GM23338 (cell line): Measurements from ENCODE around the gene PACS1.

Source experiments
- CREB1 ChIP-seq: fragments of 250-450 bp; sonication (Bioruptor Pico); IDR thresholded peaks from 2 replicates; pipeline ENCODE4 v1.5.0; 2020; ENCODE audit warnings: low read depth, mild to moderate bottlenecking, moderate library complexity
- EZH2 ChIP-seq: fragments of 200-600 bp; sonication (generic); IDR thresholded peaks from one replicate; pipeline ENCODE4 v1.8.0; 2017; ENCODE audit warnings: antibody characterized with exemption, mild to moderate bottlenecking, low read depth; ENCODE audit not compliant: unreplicated experiment
- JUNB ChIP-seq: IDR thresholded peaks from one replicate; pipeline ENCODE4 v1.6.1; 2016; ENCODE audit warnings: antibody characterized with exemption; ENCODE audit not compliant: unreplicated experiment
- POLR2AphosphoS5 ChIP-seq: IDR thresholded peaks from 2 replicates; pipeline ENCODE4 v1.6.1; 2016; ENCODE audit warnings: antibody characterized with exemption, low read depth
- REST ChIP-seq: IDR thresholded peaks from one replicate; pipeline ENCODE4 v1.6.1; 2018; ENCODE audit warnings: antibody characterized with exemption; ENCODE audit not compliant: unreplicated experiment
- STAT1 ChIP-seq: IDR thresholded peaks from one replicate; pipeline ENCODE4 v1.6.1; 2016; ENCODE audit warnings: antibody characterized with exemption; ENCODE audit not compliant: unreplicated experiment
- ZNF114 ChIP-seq: fragments of 250-450 bp; sonication (Bioruptor Pico); IDR thresholded peaks from 2 replicates; pipeline ENCODE4 v1.5.0; 2020; ENCODE audit warnings: mild to moderate bottlenecking, moderate library complexity
- TF ChIP-seq, protein P1 (sequence below), 2 experiments: fragments of 200-600 bp in 1 of 2; sonication (generic) in 1 of 2; conservative IDR thresholded peaks; 2 replicates each; pipeline versions ENCODE4 v1.5.1 to v1.6.1; 2016 to 2017; ENCODE audit warnings: antibody characterized with exemption in 2 of 2, low read depth in 2 of 2, mild to moderate bottlenecking in 2 of 2, moderate library complexity in 1 of 2

DNA sequence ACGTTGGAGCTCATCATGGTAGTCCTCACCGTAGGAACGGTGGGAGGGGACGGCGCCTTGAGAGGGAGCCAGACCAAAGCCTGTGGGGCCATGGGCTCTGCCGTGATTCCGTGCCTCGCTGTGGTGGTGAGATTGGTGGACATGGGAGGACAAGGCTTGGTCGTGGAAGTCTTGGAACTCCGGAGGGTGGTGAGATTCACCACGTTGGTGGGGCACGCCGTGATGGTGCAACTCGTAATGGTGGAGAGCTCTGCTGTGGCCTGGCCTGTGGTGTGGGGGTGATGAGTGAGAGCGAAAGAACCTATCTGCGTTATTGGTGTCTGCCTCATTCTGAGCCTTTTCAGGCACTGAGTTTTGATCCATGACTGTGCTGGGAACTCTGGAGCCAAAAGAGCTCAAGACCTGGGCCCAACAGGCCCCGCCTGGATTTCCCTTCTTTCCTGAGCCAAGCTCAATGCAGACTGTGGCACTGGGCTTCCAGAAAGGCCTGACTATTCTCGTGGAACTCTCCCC lies 44.0 kb upstream of the PACS1 start, which contains the start of gene CATSPER1:
- TF ChIP-seq, protein P1, sequence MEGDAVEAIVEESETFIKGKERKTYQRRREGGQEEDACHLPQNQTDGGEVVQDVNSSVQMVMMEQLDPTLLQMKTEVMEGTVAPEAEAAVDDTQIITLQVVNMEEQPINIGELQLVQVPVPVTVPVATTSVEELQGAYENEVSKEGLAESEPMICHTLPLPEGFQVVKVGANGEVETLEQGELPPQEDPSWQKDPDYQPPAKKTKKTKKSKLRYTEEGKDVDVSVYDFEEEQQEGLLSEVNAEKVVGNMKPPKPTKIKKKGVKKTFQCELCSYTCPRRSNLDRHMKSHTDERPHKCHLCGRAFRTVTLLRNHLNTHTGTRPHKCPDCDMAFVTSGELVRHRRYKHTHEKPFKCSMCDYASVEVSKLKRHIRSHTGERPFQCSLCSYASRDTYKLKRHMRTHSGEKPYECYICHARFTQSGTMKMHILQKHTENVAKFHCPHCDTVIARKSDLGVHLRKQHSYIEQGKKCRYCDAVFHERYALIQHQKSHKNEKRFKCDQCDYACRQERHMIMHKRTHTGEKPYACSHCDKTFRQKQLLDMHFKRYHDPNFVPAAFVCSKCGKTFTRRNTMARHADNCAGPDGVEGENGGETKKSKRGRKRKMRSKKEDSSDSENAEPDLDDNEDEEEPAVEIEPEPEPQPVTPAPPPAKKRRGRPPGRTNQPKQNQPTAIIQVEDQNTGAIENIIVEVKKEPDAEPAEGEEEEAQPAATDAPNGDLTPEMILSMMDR (conservative IDR thresholded peaks at IDR 0.05; ENCODE audit: low read depth in 2 of 2): no peak
- TF ChIP-seq STAT1 (no peak), EZH2 (no peak), POLR2AphosphoS5 (no peak), ZNF114 (no peak), CREB1 (CRISPR knock-in tag) (no peak), REST (no peak), JUNB (no peak)
